T-helper 22 cell (primary cell): Measurements from ENCODE around the gene FECH.
"Not testable (repeated sequence)": the region's sequence is repeated elsewhere in the genome, so short reads cannot be mapped to it uniquely, and the experiment has no call there.

Source experiments
- DNase-seq: peaks from one replicate; pipeline ENCODE4 v3.0.0-alpha.2; 2020; ENCODE audit warnings: low read depth

The FECH gene

GRCh38 chr18:57586251-57587049 is at the start of gene FECH:
TSS of gene FECH (minus strand) at chr18:57586702. CDS start at chr18:57586620, 82 bp downstream.
- DNase-seq, result peak; percentile 62

- no peak for DNase-seq
These were observed 48.7 kb upstream of the FECH start for GRCh38 chr18:57635003-57635822.

GRCh38 chr18:57631697-57632096 is 45.2 kb upstream of the FECH start:
- DNase-seq, result no peak

GRCh38 chr18:57630754-57631595 is 44.5 kb upstream of the FECH start:
- no peak for DNase-seq

GRCh38 chr18:57630002-57630753 is 43.7 kb upstream of the FECH start:
- peak; percentile 91 for DNase-seq

- DNase-seq, result no peak
These were observed 42.9 kb upstream of the FECH start for GRCh38 chr18:57629422-57629821.

GRCh38 chr18:57627488-57627887 is 41.0 kb upstream of the FECH start:
- DNase-seq, result no peak

- DNase-seq, result no peak
These were observed 38.5 kb upstream of the FECH start for GRCh38 chr18:57624988-57625387.

- DNase-seq, result no peak
These were observed 34.7 kb upstream of the FECH start for GRCh38 chr18:57621246-57621604.

- no peak for DNase-seq
These were observed 33.4 kb upstream of the FECH start for GRCh38 chr18:57619876-57620275.

- DNase-seq, result no peak
These were observed 32.4 kb upstream of the FECH start for GRCh38 chr18:57618910-57619309.

- DNase-seq, result no peak
These were observed 17.4 kb upstream of the FECH start for GRCh38 chr18:57603871-57604270.

GRCh38 chr18:57595347-57595746 is 8.8 kb upstream of the FECH start:
- DNase-seq, result no peak

- not testable (repeated sequence) for DNase-seq
These were observed 6.2 kb upstream of the FECH start for GRCh38 chr18:57592716-57593115.

GRCh38 chr18:57589161-57589560 is 2.7 kb upstream of the FECH start:
- DNase-seq, result no peak

GRCh38 chr18:57587098-57587661 is 678 bp upstream of the FECH start:
- no peak for DNase-seq

GRCh38 chr18:57585855-57586250 is 649 bp downstream of the FECH start:
- no peak for DNase-seq

GRCh38 chr18:57585421-57585820 is 1.1 kb downstream of the FECH start:
- DNase-seq, result no peak

GRCh38 chr18:57584444-57584843 is 2.1 kb downstream of the FECH start:
- no peak for DNase-seq

GRCh38 chr18:57583297-57583835 is 3.1 kb downstream of the FECH start:
- no peak for DNase-seq

GRCh38 chr18:57581301-57581934 is 5.1 kb downstream of the FECH start:
- no peak for DNase-seq
